Measurements from ENCODE around the gene PDE10A.

DNA sequence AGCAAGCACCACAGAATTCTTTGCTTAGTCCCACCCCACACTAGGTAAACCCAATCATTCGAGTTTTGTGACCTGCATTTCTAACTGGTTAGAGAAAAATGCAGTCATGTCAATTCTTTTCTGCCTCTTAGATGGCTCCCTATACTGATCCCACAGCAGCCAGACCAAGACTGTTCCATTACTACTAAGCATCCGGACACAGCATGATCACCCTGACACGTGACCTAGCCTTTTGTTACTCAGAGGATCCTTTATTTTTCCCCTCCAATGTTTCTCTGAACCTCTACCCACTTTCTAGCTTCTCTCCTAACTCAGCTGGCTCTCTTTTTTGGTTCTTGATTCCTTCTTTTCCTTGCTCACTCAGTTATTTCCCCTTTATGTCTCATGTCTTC lies 87.9 kb downstream of the PDE10A start:
- TF ChIP-seq YY1 (IDR thresholded peaks at IDR 0.05; ENCODE audit: insufficient read depth, insufficient read length) (no peak), ZNF274 (IDR thresholded peaks at IDR 0.05; ENCODE audit: low read depth, low read length) (no peak), SUZ12 (IDR thresholded peaks at IDR 0.05; ENCODE audit: extremely low read depth, insufficient read depth, insufficient read length) (no peak)

All from NT2/D1 (cell line).